Retinal pigment epithelial cell (primary cell): ENCODE measurements around the gene YRDC.
"Not testable (repeated sequence)": the region's sequence is repeated elsewhere in the genome, so short reads cannot be mapped to it uniquely, and the experiment has no call there.

Source experiments
- DNase-seq: peaks from one replicate; pipeline ENCODE4 v3.0.0-alpha.2; 2010; ENCODE audit warnings: low read depth
- H3K4me3 ChIP-seq: 2 replicates; pipeline ENCODE4 v1.5.1; 2011; ENCODE audit warnings: mild to moderate bottlenecking, low read length, control low read depth, moderate library complexity
- CTCF ChIP-seq: conservative IDR thresholded peaks from 2 replicates; pipeline ENCODE4 v1.5.1; 2011; ENCODE audit warnings: low read depth, low read length, control low read depth, inconsistent platforms

The YRDC gene

GRCh38 chr1:37794372-37795339 lies 13.4 kb downstream of the YRDC start:
- TF ChIP-seq CTCF: no peak
- DNase-seq: no peak
- no peak overlapping the region for H3K4me3 ChIP-seq

GRCh38 chr1:37793773-37794371 lies 14.1 kb downstream of the YRDC start, which contains the start of gene MANEAL:
Gene MANEAL, plus strand, starts transcription at chr1:37793847. Its CDS starts 336 bp downstream, at chr1:37794183.
- no peak for TF ChIP-seq CTCF
- H3K4me3 ChIP-seq: peak within 1 kb of the TSS; percentile 42
- DNase-seq: no peak

GRCh38 chr1:37792943-37793686 lies 14.9 kb downstream of the YRDC start:
- no peak for DNase-seq
- H3K4me3 ChIP-seq: no peak overlapping the region
- no peak for TF ChIP-seq CTCF

GRCh38 chr1:37782491-37782890 lies 25.5 kb downstream of the YRDC start:
- H3K4me3 ChIP-seq: no peak overlapping the region
- TF ChIP-seq CTCF: no peak
- DNase-seq: no peak

- no peak for DNase-seq
- TF ChIP-seq CTCF: no peak
- no peak overlapping the region for H3K4me3 ChIP-seq
Measured at GRCh38 chr1:37778654-37779053, 29.4 kb downstream of the YRDC start.

- TF ChIP-seq CTCF: no peak
- DNase-seq: no peak
- H3K4me3 ChIP-seq: no peak overlapping the region
Measured at GRCh38 chr1:37776946-37777516, 31.0 kb downstream of the YRDC start.

- not testable (repeated sequence) for H3K4me3 ChIP-seq, DNase-seq
Measured at GRCh38 chr1:37771440-37771839, 36.6 kb downstream of the YRDC start.
